ENCODE data around the gene ZNF558.

DNA sequence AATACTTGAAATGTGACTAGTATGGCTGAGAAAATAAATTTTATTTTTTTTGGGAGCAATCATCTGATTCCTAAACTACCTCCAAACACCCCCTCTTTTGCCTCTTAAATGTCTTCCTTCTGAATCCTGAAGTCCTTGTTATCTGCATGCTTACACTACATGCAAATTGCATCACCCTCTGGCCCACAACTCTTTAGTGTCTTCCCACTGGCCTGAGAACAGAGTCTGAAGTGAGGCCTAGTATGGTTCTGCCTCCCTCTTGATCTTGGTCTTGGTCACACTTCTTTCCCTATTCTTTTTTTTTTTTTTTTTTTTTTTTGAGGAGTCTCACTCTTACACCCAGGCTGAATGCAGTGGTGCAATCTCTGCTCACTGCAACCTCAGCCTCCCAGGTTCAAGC lies 4.8 kb downstream of the ZNF558 start:
- TF ChIP-seq, protein P1, sequence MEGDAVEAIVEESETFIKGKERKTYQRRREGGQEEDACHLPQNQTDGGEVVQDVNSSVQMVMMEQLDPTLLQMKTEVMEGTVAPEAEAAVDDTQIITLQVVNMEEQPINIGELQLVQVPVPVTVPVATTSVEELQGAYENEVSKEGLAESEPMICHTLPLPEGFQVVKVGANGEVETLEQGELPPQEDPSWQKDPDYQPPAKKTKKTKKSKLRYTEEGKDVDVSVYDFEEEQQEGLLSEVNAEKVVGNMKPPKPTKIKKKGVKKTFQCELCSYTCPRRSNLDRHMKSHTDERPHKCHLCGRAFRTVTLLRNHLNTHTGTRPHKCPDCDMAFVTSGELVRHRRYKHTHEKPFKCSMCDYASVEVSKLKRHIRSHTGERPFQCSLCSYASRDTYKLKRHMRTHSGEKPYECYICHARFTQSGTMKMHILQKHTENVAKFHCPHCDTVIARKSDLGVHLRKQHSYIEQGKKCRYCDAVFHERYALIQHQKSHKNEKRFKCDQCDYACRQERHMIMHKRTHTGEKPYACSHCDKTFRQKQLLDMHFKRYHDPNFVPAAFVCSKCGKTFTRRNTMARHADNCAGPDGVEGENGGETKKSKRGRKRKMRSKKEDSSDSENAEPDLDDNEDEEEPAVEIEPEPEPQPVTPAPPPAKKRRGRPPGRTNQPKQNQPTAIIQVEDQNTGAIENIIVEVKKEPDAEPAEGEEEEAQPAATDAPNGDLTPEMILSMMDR (IDR thresholded peaks at IDR 0.05; ENCODE audit: insufficient read depth, low read length), result no peak
- TF ChIP-seq POLR2AphosphoS5 (IDR thresholded peaks at IDR 0.05; ENCODE audit: low read depth), result no peak
